Activated T-helper 1 cell treated with anti-CD3 and anti-CD28 coated beads, Interleukin-2, amount 50 U/mL, for 16 hours (primary cell): ENCODE results near the gene MYCN.
"Not testable (repeated sequence)": the region's sequence is repeated elsewhere in the genome, so short reads cannot be mapped to it uniquely, and the experiment has no call there.

Experiments used
- DNase-seq, 2 donors: peaks; one replicate each; pipeline ENCODE4 v3.0.0-alpha.2; 2020; ENCODE audit warnings: low read depth in 1 of 2, low spot score in 1 of 2

The MYCN gene

DNA sequence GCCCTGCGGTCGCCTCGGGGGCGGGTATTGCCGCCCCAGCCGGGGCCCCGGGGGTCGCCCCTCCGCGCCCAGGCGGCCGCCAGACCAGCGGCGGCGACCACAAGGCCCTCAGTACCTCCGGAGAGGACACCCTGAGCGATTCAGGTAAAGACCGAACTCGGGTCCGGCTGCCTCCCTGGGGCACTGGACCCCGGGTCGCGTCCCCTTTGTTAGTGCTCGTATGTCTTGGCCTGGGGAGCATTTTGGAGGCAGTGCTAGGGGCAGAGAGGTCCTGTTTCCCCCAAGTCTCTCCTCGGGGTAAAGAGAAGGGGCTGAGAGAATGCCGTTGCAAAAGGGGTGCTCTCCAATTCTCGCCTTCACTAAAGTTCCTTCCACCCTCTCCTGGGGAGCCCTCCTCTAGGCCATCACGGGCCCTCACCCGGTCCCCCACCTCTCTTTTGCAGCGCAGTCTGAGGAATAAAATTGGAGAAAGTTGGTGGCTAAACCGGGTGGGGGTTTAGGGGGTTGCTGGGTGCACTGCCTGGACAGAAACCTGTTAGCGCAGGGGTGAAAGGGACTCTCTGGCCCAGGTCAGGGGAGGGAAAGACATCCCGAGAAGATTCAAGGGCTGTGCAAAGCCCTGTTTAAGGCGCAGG, 2.5 kb downstream of the MYCN start:
- no peak for DNase-seq

DNA sequence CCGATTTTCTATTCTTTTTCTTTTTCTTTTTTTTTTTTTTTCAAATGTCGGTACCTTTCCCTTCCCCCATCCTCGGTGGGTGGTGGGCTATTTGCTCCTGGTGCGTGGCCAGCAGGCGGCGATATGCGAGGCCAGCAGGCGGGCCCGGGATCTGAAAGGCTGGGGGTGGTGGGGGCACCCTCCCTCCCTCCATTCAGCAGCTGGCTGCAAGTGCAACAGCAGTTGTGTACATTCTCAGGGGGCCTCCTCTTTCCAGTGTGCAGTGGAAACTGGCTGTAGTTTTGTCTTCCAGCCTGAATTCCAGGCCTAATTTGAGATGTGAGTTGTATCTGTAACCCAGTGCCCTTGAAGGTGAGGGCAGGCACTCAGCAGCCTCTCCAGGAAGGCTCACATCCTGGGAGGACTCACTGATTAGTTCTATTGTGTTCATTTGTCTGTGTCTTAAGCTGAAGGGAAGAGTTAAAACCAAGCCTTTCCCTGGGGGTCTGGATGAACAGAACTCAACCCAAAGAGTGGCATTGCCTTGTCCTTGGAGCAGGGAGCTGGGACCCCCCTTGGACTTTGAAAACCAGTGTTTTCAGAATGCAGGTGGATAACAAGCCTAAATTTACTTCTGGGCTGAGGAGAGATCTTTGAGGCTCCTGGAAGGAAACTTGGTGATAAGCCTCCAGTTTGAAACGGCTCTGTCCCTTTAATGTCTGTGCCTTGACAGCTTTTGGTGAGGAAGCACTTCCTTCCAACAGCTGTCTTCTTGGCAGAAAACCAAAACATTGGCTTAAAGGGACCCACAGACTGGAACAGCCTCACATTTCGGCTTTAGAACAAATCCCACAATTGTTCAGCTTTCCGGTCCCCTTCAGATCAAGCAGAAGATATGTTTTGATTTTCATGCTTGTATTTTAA, 3.3 kb downstream of the MYCN start:
- no peak for DNase-seq

- no peak for DNase-seq
Measured at GRCh38 chr2:15944325-15945017, 4.1 kb downstream of the MYCN start.

DNA sequence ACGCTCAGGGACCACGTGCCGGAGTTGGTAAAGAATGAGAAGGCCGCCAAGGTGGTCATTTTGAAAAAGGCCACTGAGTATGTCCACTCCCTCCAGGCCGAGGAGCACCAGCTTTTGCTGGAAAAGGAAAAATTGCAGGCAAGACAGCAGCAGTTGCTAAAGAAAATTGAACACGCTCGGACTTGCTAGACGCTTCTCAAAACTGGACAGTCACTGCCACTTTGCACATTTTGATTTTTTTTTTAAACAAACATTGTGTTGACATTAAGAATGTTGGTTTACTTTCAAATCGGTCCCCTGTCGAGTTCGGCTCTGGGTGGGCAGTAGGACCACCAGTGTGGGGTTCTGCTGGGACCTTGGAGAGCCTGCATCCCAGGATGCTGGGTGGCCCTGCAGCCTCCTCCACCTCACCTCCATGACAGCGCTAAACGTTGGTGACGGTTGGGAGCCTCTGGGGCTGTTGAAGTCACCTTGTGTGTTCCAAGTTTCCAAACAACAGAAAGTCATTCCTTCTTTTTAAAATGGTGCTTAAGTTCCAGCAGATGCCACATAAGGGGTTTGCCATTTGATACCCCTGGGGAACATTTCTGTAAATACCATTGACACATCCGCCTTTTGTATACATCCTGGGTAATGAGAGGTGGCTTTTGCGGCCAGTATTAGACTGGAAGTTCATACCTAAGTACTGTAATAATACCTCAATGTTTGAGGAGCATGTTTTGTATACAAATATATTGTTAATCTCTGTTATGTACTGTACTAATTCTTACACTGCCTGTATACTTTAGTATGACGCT, 5.8 kb downstream of the MYCN start:
- DNase-seq = no peak

DNA sequence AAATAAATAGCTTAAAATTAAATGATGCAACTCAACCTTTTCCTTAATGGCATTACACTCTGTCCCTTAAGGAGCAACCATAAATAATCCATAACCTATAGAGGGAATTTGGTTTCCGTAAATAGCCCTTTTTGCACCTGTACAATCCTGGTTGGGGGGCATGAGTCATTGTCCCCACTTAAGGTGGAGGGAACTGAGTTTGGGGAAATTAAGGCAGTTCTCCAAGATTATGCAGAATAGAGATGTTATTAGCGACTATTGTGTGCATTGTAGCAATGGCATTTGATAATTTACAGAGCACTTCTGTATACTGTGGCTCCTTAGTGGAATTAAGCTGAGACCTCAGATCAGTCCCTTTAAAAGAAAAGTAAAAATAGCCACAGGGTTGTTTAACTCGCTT, 6.6 kb downstream of the MYCN start:
- no peak for DNase-seq

DNA sequence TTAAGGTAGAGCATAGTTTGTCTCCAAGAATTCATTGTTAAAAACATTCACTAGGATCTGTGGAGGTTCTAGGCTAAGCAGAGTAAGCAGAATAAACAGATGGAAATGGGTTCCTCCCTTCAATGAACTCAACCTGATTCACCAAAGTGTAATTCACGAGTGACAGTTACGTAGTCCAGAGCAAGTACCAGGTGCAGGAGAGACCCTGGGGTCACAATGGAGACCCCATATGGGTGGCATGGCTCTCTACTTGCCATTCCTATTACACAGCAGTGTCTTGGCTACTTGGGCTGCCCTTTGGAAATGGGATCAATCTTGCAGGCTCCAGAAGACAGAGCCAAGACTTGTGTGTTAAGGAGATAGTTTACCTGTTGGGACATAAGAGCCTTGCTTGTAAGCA, 7.1 kb downstream of the MYCN start:
- DNase-seq = no peak

- no peak for DNase-seq
Measured at GRCh38 chr2:15948704-15948957, 8.3 kb downstream of the MYCN start.

- DNase-seq = no peak
Measured at GRCh38 chr2:15949126-15949525, 8.8 kb downstream of the MYCN start.

DNA sequence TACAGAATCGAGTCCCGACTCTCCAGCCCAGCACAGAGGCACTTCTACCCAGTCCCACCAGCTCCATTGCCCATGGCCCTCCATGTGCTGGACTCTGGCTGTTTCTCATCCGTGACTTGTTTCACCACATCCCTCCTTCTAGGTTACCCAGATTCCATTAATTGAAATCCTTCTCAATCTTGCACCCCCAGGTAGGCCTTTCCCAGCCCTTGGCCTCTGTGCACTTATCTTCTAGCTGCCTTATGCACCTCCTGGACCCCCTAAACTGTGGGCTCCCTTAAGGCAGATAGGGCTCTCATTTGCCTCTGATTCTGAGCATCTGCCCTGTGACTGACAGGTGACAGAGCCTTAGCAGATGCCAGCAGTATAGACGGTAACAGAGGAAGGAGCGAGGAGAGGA, 9.2 kb downstream of the MYCN start:
- DNase-seq = no peak

DNA sequence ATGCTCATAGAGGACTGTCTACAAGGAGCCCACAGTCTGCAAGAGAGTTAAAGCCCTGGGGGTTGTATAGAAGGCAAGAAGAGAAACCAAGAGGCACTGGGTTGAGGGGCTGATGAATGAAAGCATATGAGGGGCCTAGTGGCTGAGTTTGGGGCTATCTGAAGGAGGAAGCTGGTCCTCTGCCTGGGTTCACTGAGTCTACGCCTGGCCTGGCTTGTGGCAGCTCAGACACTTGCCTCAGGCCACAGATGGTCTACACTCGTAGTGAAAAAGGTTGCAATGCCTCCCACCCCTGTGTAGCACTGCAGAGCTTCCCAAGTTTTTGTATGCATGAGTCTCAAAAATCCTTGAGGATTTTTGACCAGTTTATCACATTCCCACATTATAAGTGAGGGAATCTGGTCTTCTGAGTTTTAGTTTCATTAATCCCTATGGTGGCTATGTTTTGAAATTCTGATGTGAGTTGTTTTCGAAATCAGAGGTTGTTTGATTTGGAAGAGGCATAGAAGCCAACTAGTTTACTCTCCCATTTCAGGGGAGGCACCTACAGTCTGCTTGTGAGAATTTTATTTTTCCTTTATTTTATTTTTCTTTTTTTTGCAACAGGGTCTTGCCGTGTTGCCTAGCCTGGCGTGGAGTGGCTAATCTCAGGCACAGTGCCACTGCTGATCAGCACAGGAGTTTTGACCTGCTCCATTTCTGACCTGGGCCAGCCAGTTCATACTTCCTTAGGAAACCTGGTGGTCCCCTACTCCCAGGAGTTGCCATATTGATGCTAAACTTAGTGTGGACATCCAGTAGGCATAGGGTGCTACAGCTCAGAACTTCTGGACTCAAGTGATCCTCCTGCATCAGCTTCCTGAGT, 10.0 kb downstream of the MYCN start:
- no peak for DNase-seq

- DNase-seq = not testable (repeated sequence)
Measured at GRCh38 chr2:15951936-15952335, 11.6 kb downstream of the MYCN start.

- no peak for DNase-seq
Measured at GRCh38 chr2:15952451-15953146, 12.2 kb downstream of the MYCN start.

- no peak for DNase-seq
Measured at GRCh38 chr2:15953147-15953630, 12.8 kb downstream of the MYCN start.

- no peak for DNase-seq
Measured at GRCh38 chr2:15953891-15954680, 13.7 kb downstream of the MYCN start.

GRCh38 chr2:15954761-15955160, 14.4 kb downstream of the MYCN start:
- no peak for DNase-seq

- DNase-seq = no peak
Measured at GRCh38 chr2:15955232-15955988, 15.1 kb downstream of the MYCN start.

DNA sequence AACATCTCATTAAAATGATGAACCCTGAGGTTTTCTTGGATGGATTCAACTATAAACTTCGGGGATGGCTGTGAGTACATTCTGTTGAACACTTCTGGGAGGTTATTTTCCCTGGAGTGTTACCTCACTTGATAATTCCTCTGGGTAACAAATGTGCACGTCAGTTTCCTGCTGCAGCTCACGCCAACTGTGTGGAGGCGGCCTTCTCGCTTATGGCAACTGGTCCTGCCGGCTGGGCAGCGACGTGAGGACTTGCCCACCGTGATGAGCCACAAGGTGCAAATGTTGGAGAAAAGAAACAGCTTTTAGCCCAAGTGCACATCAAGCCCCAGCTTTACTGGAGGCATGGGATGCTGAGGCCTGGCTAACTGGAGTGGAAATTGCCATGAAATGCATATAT, 15.9 kb downstream of the MYCN start:
- no peak for DNase-seq
